Liver (tissue), 9 donors: ENCODE measurements around the gene TLR10. TPM values are rescaled to one million over a fixed set of nuclear protein-coding genes. Genes with fewer than 3 reads are reported as not detected.
"Not testable (repeated sequence)": the region's sequence is repeated elsewhere in the genome, so short reads cannot be mapped to it uniquely, and the experiment has no call there.

Experiments used
- DNase-seq: peaks from one replicate; pipeline ENCODE4 v3.0.0-alpha.2; 2017; ENCODE audit warnings: low spot score
- H3K27ac ChIP-seq, 2 donors: one replicate each; pipeline ENCODE4 v1.7.0; 2013; ENCODE audit warnings: inconsistent platforms in 2 of 2, low read length in 2 of 2, control low read depth in 1 of 2, low read depth in 1 of 2, mild to moderate bottlenecking in 1 of 2
- H3K27me3 ChIP-seq, 4 donors: one replicate each; pipeline versions ENCODE4 v1.6.1 to v1.7.0; 2013; ENCODE audit warnings: low read length in 3 of 4, inconsistent platforms in 1 of 4, mild to moderate bottlenecking in 1 of 4, moderate library complexity in 1 of 4; ENCODE audit not compliant: control insufficient read depth in 4 of 4, insufficient read depth in 4 of 4
- H3K36me3 ChIP-seq, 4 donors: one replicate each; pipeline versions ENCODE4 v1.6.1 to v1.7.0; 2013; ENCODE audit warnings: low read length in 3 of 4, mild to moderate bottlenecking in 3 of 4, low read depth in 1 of 4, moderate library complexity in 1 of 4; ENCODE audit not compliant: control insufficient read depth in 4 of 4, insufficient read depth in 3 of 4
- H3K4me1 ChIP-seq, 4 donors: one replicate each; pipeline versions ENCODE4 v1.6.1 to v1.7.0; 2013; ENCODE audit warnings: low read length in 3 of 4, mild to moderate bottlenecking in 3 of 4, moderate library complexity in 1 of 4; ENCODE audit not compliant: control insufficient read depth in 4 of 4, insufficient read depth in 4 of 4
- H3K4me3 ChIP-seq, 3 donors: one replicate each; pipeline versions ENCODE4 v1.6.1 to v1.7.0; 2013; ENCODE audit warnings: low read length in 3 of 3, control low read depth in 1 of 3, low read depth in 1 of 3, mild to moderate bottlenecking in 1 of 3
- H3K9ac ChIP-seq, 2 donors: one replicate each; pipeline ENCODE4 v1.7.0; 2013; ENCODE audit warnings: low read length in 2 of 2, mild to moderate bottlenecking in 2 of 2, moderate library complexity in 2 of 2, control low read depth in 1 of 2, low read depth in 1 of 2
- H3K9me3 ChIP-seq, 4 donors: one replicate each; pipeline versions ENCODE4 v1.6.1 to v1.7.0; 2013; ENCODE audit warnings: low read length in 3 of 4; ENCODE audit not compliant: control insufficient read depth in 4 of 4
- EGR1 ChIP-seq, 2 donors: IDR thresholded peaks; 2 replicates each; pipeline ENCODE4 v1.6.1; 2016 to 2018; ENCODE audit warnings: antibody characterized with exemption in 2 of 2, low read depth in 2 of 2
- FOXA1 ChIP-seq: IDR thresholded peaks from 2 replicates; pipeline ENCODE4 v1.6.1; 2016; ENCODE audit warnings: antibody characterized with exemption
- GABPA ChIP-seq, 2 donors: IDR thresholded peaks in 1 of 2; conservative IDR thresholded peaks in 1 of 2; 2 replicates each; pipeline ENCODE4 v1.6.1; 2016; ENCODE audit warnings: antibody characterized with exemption in 2 of 2, mild to moderate bottlenecking in 1 of 2, moderate library complexity in 1 of 2
- HNF4G ChIP-seq: IDR thresholded peaks from 2 replicates; pipeline ENCODE4 v1.6.1; 2016; ENCODE audit warnings: antibody characterized with exemption
- JUND ChIP-seq, 2 donors: IDR thresholded peaks; 2 replicates each; pipeline ENCODE4 v1.6.1; 2016; ENCODE audit warnings: antibody characterized with exemption in 2 of 2
- NR2F2 ChIP-seq: IDR thresholded peaks from 2 replicates; pipeline ENCODE4 v1.6.1; 2016; ENCODE audit warnings: antibody characterized with exemption
- RAD21 ChIP-seq, 2 donors: IDR thresholded peaks; 2 replicates each; pipeline ENCODE4 v1.6.1; 2016; ENCODE audit warnings: antibody characterized with exemption in 2 of 2, mild to moderate bottlenecking in 2 of 2
- RXRA ChIP-seq, 2 donors: IDR thresholded peaks; 2 replicates each; pipeline ENCODE4 v1.6.1; 2017 to 2018; ENCODE audit warnings: antibody characterized with exemption in 2 of 2, mild to moderate bottlenecking in 1 of 2
- SP1 ChIP-seq: IDR thresholded peaks from 2 replicates; pipeline ENCODE4 v1.6.1; 2018; ENCODE audit warnings: antibody characterized with exemption, mild to moderate bottlenecking
- TAF1 ChIP-seq: conservative IDR thresholded peaks from 2 replicates; pipeline ENCODE4 v1.6.1; 2016; ENCODE audit warnings: antibody characterized with exemption, mild to moderate bottlenecking
- YY1 ChIP-seq: IDR thresholded peaks from 2 replicates; pipeline ENCODE4 v1.6.1; 2016; ENCODE audit warnings: antibody characterized with exemption, mild to moderate bottlenecking
- WGBS: extraction: QIAGEN DNeasy Blood & Tissue Kit; methylation state at CpG from one replicate; pipeline ENCODE4 v1.1.7; 2013; 5-methylcytosine and 5-hydroxymethylcytosine counted together
- polyA plus RNA-seq, 2 donors: library from polyadenylated mRNA; stranded (reverse) in 1 of 2; unstranded in 1 of 2; fragments of 200-250 nt in 1 of 2; fragments of >200 nt in 1 of 2; fragmentation: Nextera tagmentation in 1 of 2; extraction: Ambion mirVana in 1 of 2; gene quantifications; one replicate each; pipeline versions ENCODE4 v1.2.1 to v1.2.3, GENCODE V29; 2013 to 2015
- total RNA-seq, 2 donors: library from RNA; depleted of rRNA; stranded (reverse); fragments of >200 nt; gene quantifications; one replicate each; pipeline ENCODE4 v1.2.3, GENCODE V29; 2014
- TF ChIP-seq, protein P1 (sequence below): fragments of 150-350 bp; IDR thresholded peaks from 2 replicates; pipeline ENCODE4 v1.5.1; 2017; ENCODE audit warnings: improper control_type of control experiment, low read depth, low read length; ENCODE audit not compliant: missing input control
- TF ChIP-seq, protein P2 (sequence below): IDR thresholded peaks from 2 replicates; pipeline ENCODE4 v1.6.1; 2016; ENCODE audit warnings: antibody characterized with exemption
- TF ChIP-seq, protein P3 (sequence below): IDR thresholded peaks from 2 replicates; pipeline ENCODE4 v1.6.1; 2016; ENCODE audit warnings: antibody characterized with exemption, mild to moderate bottlenecking
- TF ChIP-seq, protein P4 (sequence below): IDR thresholded peaks from 2 replicates; pipeline ENCODE4 v1.6.1; 2016; ENCODE audit warnings: antibody characterized with exemption
- TF ChIP-seq, protein P5 (sequence below): IDR thresholded peaks from 2 replicates; pipeline ENCODE4 v1.6.1; 2016; ENCODE audit warnings: antibody characterized with exemption
- donor health status: healthy.
- donor health status: healthy.
- donor health status: healthy.
- donor health status: healthy.
- donor health status: healthy.

TLR10 gene
- total and polyA plus RNA-seq, 4 donors = 0.02 to 1.9 (median 0.11) TPM

DNA sequence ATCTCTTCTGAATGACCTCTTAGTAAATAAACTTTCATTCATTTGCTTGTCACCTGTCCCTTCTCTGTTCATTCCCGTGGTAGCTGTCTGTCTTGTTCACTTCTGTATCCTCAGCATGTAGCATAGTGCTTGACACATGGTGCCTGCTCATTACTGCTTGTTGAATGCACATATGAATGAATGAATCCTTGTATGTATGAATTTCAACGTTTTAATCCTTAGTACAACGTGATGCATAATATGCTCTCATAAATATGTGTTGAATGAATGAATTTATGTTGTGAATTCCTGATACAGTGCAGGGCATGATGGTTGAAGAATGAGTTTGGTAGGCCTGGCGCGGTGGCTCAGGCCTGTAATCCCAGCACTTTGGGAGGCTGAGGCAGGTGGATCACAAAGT lies 3.0 kb downstream of the TLR10 start (continued):
- TF ChIP-seq, protein P1, sequence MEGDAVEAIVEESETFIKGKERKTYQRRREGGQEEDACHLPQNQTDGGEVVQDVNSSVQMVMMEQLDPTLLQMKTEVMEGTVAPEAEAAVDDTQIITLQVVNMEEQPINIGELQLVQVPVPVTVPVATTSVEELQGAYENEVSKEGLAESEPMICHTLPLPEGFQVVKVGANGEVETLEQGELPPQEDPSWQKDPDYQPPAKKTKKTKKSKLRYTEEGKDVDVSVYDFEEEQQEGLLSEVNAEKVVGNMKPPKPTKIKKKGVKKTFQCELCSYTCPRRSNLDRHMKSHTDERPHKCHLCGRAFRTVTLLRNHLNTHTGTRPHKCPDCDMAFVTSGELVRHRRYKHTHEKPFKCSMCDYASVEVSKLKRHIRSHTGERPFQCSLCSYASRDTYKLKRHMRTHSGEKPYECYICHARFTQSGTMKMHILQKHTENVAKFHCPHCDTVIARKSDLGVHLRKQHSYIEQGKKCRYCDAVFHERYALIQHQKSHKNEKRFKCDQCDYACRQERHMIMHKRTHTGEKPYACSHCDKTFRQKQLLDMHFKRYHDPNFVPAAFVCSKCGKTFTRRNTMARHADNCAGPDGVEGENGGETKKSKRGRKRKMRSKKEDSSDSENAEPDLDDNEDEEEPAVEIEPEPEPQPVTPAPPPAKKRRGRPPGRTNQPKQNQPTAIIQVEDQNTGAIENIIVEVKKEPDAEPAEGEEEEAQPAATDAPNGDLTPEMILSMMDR = no peak
- no peak for TF ChIP-seq RXRA (IDR thresholded peaks at IDR 0.05)
- no peak for TF ChIP-seq EGR1 (IDR thresholded peaks at IDR 0.05; ENCODE audit: low read depth in 2 of 2)
- TF ChIP-seq, protein P2, sequence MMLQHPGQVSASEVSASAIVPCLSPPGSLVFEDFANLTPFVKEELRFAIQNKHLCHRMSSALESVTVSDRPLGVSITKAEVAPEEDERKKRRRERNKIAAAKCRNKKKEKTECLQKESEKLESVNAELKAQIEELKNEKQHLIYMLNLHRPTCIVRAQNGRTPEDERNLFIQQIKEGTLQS = no peak
- no peak for TF ChIP-seq GABPA (IDR thresholded peaks at IDR 0.05 in 1 of 2, conservative IDR thresholded peaks at IDR 0.05 in 1 of 2)
- no peak for TF ChIP-seq HNF4G
- TF ChIP-seq NR2F2 = no peak
- no peak for TF ChIP-seq JUND (IDR thresholded peaks at IDR 0.05)

DNA sequence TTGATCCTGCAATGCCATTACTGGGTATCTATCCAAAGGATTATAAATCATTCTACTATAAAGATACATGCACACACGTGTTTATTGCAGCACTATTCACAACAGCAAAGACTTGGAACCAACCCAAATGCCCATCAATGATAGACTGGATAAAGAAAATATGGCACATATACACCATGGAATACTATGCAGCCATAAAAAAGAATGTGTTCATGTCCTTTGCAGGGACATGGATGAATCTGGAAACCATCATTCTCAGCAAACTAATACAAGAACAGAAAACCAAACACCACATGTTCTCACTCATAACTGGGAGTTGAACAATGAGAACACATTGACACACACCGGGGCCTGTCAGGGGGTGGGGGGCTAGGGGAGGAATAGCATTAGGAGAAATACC lies 4.9 kb downstream of the TLR10 start:
- DNase-seq, H3K9ac ChIP-seq, H3K4me3 ChIP-seq, H3K36me3 ChIP-seq, H3K27ac ChIP-seq, H3K9me3 ChIP-seq, H3K4me1 ChIP-seq, H3K27me3 ChIP-seq: not testable (repeated sequence)
- 80% methylated on average over 2 of the region's 2 CpGs for WGBS

DNA sequence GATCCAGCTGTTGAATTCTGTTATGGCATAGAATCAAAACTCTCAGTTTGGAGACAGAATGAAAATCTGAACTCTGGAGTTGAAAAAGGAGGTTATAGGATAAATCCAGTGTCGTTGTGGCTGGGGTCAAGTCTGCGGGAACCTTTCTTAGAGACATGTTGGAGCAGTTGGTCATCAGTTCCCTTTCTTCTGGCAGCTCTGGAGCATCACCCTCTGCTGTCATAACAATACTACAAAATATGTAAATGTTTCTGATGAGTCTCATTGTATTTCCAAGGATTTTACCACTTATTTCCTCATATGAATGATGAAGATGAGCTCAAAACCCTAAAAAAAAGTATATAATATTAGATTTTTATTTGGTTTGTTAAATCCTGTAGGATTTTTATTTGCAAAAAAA lies 7.5 kb downstream of the TLR10 start:
- 87% methylated on average over 2 of the region's 2 CpGs for WGBS
- Histone ChIP-seq H3K9ac (no peak overlapping the region), H3K9me3 (no peaks in the 10 kb centered on the region), H3K27me3 (no peaks in the 10 kb centered on the region), H3K27ac (no peak overlapping the region), H3K36me3 (peaks cover 0 to 1% (median 0%) of the 10 kb centered on the region in 4 donors), H3K4me3 (no peak overlapping the region), H3K4me1 (no peaks in the 10 kb centered on the region)
- DNase-seq = no peak
- TF ChIP-seq, protein P2 = no peak
- TF ChIP-seq GABPA (IDR thresholded peaks at IDR 0.05 in 1 of 2, conservative IDR thresholded peaks at IDR 0.05 in 1 of 2) = no peak
- TF ChIP-seq YY1 = no peak
- TF ChIP-seq JUND (IDR thresholded peaks at IDR 0.05) = no peak
- TF ChIP-seq NR2F2 = no peak
- TF ChIP-seq RXRA (IDR thresholded peaks at IDR 0.05) = no peak
- no peak for TF ChIP-seq TAF1
- no peak for TF ChIP-seq RAD21 (IDR thresholded peaks at IDR 0.05)
- TF ChIP-seq, protein P3, sequence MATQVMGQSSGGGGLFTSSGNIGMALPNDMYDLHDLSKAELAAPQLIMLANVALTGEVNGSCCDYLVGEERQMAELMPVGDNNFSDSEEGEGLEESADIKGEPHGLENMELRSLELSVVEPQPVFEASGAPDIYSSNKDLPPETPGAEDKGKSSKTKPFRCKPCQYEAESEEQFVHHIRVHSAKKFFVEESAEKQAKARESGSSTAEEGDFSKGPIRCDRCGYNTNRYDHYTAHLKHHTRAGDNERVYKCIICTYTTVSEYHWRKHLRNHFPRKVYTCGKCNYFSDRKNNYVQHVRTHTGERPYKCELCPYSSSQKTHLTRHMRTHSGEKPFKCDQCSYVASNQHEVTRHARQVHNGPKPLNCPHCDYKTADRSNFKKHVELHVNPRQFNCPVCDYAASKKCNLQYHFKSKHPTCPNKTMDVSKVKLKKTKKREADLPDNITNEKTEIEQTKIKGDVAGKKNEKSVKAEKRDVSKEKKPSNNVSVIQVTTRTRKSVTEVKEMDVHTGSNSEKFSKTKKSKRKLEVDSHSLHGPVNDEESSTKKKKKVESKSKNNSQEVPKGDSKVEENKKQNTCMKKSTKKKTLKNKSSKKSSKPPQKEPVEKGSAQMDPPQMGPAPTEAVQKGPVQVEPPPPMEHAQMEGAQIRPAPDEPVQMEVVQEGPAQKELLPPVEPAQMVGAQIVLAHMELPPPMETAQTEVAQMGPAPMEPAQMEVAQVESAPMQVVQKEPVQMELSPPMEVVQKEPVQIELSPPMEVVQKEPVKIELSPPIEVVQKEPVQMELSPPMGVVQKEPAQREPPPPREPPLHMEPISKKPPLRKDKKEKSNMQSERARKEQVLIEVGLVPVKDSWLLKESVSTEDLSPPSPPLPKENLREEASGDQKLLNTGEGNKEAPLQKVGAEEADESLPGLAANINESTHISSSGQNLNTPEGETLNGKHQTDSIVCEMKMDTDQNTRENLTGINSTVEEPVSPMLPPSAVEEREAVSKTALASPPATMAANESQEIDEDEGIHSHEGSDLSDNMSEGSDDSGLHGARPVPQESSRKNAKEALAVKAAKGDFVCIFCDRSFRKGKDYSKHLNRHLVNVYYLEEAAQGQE = no peak
- TF ChIP-seq, protein P4, sequence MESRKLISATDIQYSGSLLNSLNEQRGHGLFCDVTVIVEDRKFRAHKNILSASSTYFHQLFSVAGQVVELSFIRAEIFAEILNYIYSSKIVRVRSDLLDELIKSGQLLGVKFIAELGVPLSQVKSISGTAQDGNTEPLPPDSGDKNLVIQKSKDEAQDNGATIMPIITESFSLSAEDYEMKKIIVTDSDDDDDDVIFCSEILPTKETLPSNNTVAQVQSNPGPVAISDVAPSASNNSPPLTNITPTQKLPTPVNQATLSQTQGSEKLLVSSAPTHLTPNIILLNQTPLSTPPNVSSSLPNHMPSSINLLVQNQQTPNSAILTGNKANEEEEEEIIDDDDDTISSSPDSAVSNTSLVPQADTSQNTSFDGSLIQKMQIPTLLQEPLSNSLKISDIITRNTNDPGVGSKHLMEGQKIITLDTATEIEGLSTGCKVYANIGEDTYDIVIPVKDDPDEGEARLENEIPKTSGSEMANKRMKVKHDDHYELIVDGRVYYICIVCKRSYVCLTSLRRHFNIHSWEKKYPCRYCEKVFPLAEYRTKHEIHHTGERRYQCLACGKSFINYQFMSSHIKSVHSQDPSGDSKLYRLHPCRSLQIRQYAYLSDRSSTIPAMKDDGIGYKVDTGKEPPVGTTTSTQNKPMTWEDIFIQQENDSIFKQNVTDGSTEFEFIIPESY = no peak
- TF ChIP-seq HNF4G = no peak
- TF ChIP-seq, protein P1 = no peak
- TF ChIP-seq, protein P5, sequence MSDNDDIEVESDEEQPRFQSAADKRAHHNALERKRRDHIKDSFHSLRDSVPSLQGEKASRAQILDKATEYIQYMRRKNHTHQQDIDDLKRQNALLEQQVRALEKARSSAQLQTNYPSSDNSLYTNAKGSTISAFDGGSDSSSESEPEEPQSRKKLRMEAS = no peak
- no peak for TF ChIP-seq EGR1 (IDR thresholded peaks at IDR 0.05; ENCODE audit: low read depth in 2 of 2)
- TF ChIP-seq SP1 = no peak
- no peak for TF ChIP-seq FOXA1
